Keratinocyte (primary cell): Measurements from ENCODE around the gene CFAP77. TPM values are rescaled to one million over a fixed set of nuclear protein-coding genes. Genes with fewer than 3 reads are reported as not detected.

Source experiments
- DNase-seq: peaks from one replicate; pipeline ENCODE4 v3.0.0-alpha.2; 2011; ENCODE audit warnings: low read depth, missing footprints, low spot score
- FAIRE-seq: peaks from 2 replicates; lab custom pipeline; 2011; peaks lifted over from hg19 to GRCh38; lab: Jason Lieb, UNC
- H2AFZ ChIP-seq: 2 replicates; pipeline ENCODE4 v1.6.0; 2012; ENCODE audit warnings: low read length, control low read depth, inconsistent platforms; ENCODE audit not compliant: control insufficient read depth
- H3K27ac ChIP-seq: 2 replicates; pipeline ENCODE4 v1.5.1; 2011; ENCODE audit warnings: low read length; ENCODE audit not compliant: control insufficient read depth, insufficient read depth
- H3K27me3 ChIP-seq: 3 replicates; pipeline ENCODE4 v1.6.0; 2011; ENCODE audit warnings: low read length; ENCODE audit not compliant: control insufficient read depth, insufficient read depth; ENCODE audit errors: extremely low read depth
- H3K36me3 ChIP-seq, 2 experiments: 2 replicates in 1 of 2; 3 replicates in 1 of 2; pipeline ENCODE4 v1.5.1; 2011; ENCODE audit warnings: low read length in 2 of 2, mild to moderate bottlenecking in 1 of 2; ENCODE audit not compliant: control insufficient read depth in 2 of 2, insufficient read depth in 2 of 2; ENCODE audit errors: extremely low read depth in 1 of 2
- H3K4me1 ChIP-seq: 3 replicates; pipeline ENCODE4 v1.5.1; 2011; ENCODE audit warnings: low read length; ENCODE audit not compliant: control insufficient read depth, insufficient read depth; ENCODE audit errors: extremely low read depth
- H3K4me2 ChIP-seq: 3 replicates; pipeline ENCODE4 v1.6.0; 2011; ENCODE audit warnings: low read depth, low read length; ENCODE audit not compliant: control insufficient read depth, insufficient read depth; ENCODE audit errors: extremely low read depth
- H3K4me3 ChIP-seq, 3 experiments: fragments of 200-600 bp in 1 of 3; sonication (generic) in 1 of 3; 2 replicates in 2 of 3; 3 replicates in 1 of 3; pipeline ENCODE4 v1.5.1; 2011 to 2016; ENCODE audit warnings: low read length in 3 of 3, mild to moderate bottlenecking in 3 of 3, control low read depth in 2 of 3, inconsistent platforms in 1 of 3, low read depth in 1 of 3, mixed read lengths in 1 of 3, mixed run types in 1 of 3, moderate library complexity in 1 of 3; ENCODE audit not compliant: control insufficient read depth in 2 of 3, insufficient read depth in 2 of 3; ENCODE audit errors: extremely low read depth in 1 of 3
- H3K79me2 ChIP-seq: 2 replicates; pipeline ENCODE4 v1.6.0; 2012; ENCODE audit warnings: low read length; ENCODE audit not compliant: control insufficient read depth, insufficient read depth
- H3K9ac ChIP-seq: 3 replicates; pipeline ENCODE4 v1.6.0; 2011; ENCODE audit warnings: low read length; ENCODE audit not compliant: control insufficient read depth, insufficient read depth; ENCODE audit errors: extremely low read depth
- H3K9me1 ChIP-seq: 3 replicates; pipeline ENCODE4 v1.6.0; 2011; ENCODE audit warnings: low read length; ENCODE audit not compliant: control insufficient read depth, insufficient read depth; ENCODE audit errors: extremely low read depth
- H3K9me3 ChIP-seq: 2 replicates; pipeline ENCODE4 v1.5.1; 2012; ENCODE audit warnings: low read depth, low read length; ENCODE audit not compliant: control insufficient read depth
- H4K20me1 ChIP-seq: 3 replicates; pipeline ENCODE4 v1.6.0; 2011; ENCODE audit warnings: low read length; ENCODE audit not compliant: control insufficient read depth, insufficient read depth; ENCODE audit errors: extremely low read depth
- EZH2 ChIP-seq: IDR thresholded peaks from one replicate; pipeline ENCODE4 v1.6.1; 2012; ENCODE audit warnings: inconsistent platforms, mild to moderate bottlenecking, low read length, moderate library complexity
- dilution Hi-C: fragments of 300-500 bp; cut with MboI; formaldehyde crosslinking; loops from one replicate; pipeline ENCODE4 v1.7.0; 2020; ENCODE audit warnings: low sequenced_read_pairs; ENCODE audit not compliant: extremely low pct_ligation_motif_present
- polyA plus RNA-seq, 5 experiments: library from polyadenylated mRNA; depleted of rRNA in 3 of 5; stranded (reverse) in 3 of 5; stranded (forward) in 1 of 5; unstranded in 1 of 5; fragments of >200 nt; gene quantifications; 1 replicate in 1 of 5; 2 replicates in 3 of 5; 3 replicates in 1 of 5; pipeline versions ENCODE4 v1.2.1 to v1.2.3, GENCODE V29; 2011 to 2012; ENCODE audit warnings: missing spikeins in 2 of 5, low read depth in 1 of 5, low replicate concordance in 1 of 5
- TF ChIP-seq, protein P1 (sequence below), 3 experiments: IDR thresholded peaks in 1 of 3; conservative IDR thresholded peaks in 1 of 3; optimal IDR thresholded peaks in 1 of 3; 2 replicates in 2 of 3; 3 replicates in 1 of 3; pipeline versions ENCODE3 to v1.5.1; 2011; ENCODE audit warnings: low read length in 3 of 3, mild to moderate bottlenecking in 3 of 3, moderate library complexity in 2 of 3, control low read depth in 1 of 3, inconsistent platforms in 1 of 3; ENCODE audit not compliant: insufficient read depth in 2 of 3; ENCODE audit errors: extremely low read depth in 1 of 3

CFAP77 gene
- polyA plus RNA-seq, 1 donor (not counting 4 experiments of a cell fraction or from before 2014, with no cell fraction given), result not detected

DNA sequence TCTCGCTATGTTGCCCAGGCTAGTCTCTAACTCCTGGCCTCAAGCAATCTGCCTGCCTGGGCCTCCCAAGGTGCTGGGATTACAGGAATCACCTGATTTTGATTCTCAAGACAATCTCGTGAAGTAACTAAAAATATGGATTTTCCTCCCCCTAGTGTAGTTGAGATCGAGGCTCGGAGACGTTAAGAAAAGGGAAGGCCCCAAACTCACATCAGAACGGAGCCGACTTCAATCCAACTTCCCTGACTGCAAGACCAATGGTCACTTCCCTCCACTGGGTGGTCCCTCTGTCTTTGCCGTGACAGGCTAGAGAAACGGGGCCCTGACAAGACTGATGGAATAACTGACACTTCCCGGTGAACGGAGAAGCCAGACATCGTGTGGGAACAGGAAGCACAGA lies 200.7 kb downstream of the CFAP77 start:
- Histone ChIP-seq H3K4me1 (no peaks in the 10 kb centered on the region), H3K9ac (no peak overlapping the region), H3K27me3 (no peaks in the 10 kb centered on the region), H2AFZ (no peak overlapping the region), H3K9me1 (no peaks in the 10 kb centered on the region), H3K9me3 (no peaks in the 10 kb centered on the region), H3K36me3 (peaks cover 43 to 56% of the 10 kb centered on the region in 2 experiments), H3K27ac (no peak overlapping the region), H3K79me2 (no peaks in the 10 kb centered on the region), H3K4me3 (no peak overlapping the region), H3K4me2 (no peak overlapping the region), H4K20me1 (no peaks in the 10 kb centered on the region)
- DNase-seq (no peak), FAIRE-seq (no peak)
- dilution Hi-C loops, result no loop called here
- TF ChIP-seq, protein P1, sequence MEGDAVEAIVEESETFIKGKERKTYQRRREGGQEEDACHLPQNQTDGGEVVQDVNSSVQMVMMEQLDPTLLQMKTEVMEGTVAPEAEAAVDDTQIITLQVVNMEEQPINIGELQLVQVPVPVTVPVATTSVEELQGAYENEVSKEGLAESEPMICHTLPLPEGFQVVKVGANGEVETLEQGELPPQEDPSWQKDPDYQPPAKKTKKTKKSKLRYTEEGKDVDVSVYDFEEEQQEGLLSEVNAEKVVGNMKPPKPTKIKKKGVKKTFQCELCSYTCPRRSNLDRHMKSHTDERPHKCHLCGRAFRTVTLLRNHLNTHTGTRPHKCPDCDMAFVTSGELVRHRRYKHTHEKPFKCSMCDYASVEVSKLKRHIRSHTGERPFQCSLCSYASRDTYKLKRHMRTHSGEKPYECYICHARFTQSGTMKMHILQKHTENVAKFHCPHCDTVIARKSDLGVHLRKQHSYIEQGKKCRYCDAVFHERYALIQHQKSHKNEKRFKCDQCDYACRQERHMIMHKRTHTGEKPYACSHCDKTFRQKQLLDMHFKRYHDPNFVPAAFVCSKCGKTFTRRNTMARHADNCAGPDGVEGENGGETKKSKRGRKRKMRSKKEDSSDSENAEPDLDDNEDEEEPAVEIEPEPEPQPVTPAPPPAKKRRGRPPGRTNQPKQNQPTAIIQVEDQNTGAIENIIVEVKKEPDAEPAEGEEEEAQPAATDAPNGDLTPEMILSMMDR (optimal IDR thresholded peaks at IDR 0.05 in 1 of 3, IDR thresholded peaks at IDR 0.05 in 1 of 3, conservative IDR thresholded peaks at IDR 0.05 in 1 of 3; ENCODE audit: extremely low read depth in 1 of 3, insufficient read depth in 2 of 3, low read length in 3 of 3), result no peak
- TF ChIP-seq EZH2, result no peak

DNA sequence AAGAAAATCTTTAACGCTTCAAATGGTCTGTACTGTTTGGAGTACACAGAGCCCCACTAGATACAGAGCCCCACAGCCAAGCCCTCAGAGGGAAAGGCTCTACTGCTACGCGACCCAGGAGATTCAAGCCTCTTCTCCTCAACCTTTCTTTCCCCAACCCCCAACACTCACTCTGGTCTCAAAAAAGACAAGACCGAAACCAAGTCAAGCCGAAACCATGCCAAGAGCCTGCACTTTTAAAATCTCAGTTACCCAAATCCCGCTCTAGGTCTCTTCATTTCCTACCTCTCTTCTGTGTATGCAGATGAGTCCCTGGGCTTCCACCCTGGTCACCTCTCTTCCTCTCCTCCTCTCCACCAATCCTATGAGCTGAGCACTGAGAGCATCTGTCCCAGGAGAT lies 204.3 kb downstream of the CFAP77 start:
- H4K20me1 ChIP-seq, result no peaks in the 10 kb centered on the region
- FAIRE-seq, result no peak
- no peak overlapping the region for H3K4me3 ChIP-seq
- no peak overlapping the region for H3K4me2 ChIP-seq
- no peaks in the 10 kb centered on the region for H3K9me3 ChIP-seq
- dilution Hi-C loops, result no loop called here
- H3K9ac ChIP-seq, result no peak overlapping the region
- H2AFZ ChIP-seq, result no peak overlapping the region
- DNase-seq, result no peak
- H3K36me3 ChIP-seq, result peaks cover 45 to 48% of the 10 kb centered on the region in 2 experiments
- no peaks in the 10 kb centered on the region for H3K27me3 ChIP-seq
- no peaks in the 10 kb centered on the region for H3K79me2 ChIP-seq
- no peaks in the 10 kb centered on the region for H3K4me1 ChIP-seq
- no peak overlapping the region for H3K27ac ChIP-seq
- TF ChIP-seq, protein P1 (optimal IDR thresholded peaks at IDR 0.05 in 1 of 3, IDR thresholded peaks at IDR 0.05 in 1 of 3, conservative IDR thresholded peaks at IDR 0.05 in 1 of 3; ENCODE audit: extremely low read depth in 1 of 3, insufficient read depth in 2 of 3, low read length in 3 of 3), result no peak
- TF ChIP-seq EZH2, result no peak
- H3K9me1 ChIP-seq, result no peaks in the 10 kb centered on the region
